GM12878 (cell line): ENCODE data around the gene PCBP4. TPM values are rescaled to one million over a fixed set of nuclear protein-coding genes. Genes with fewer than 3 reads are reported as not detected.
A peak's percentile ranks its signal among the peaks of the same experiment; 100 is the strongest.

ENCODE experiments used
- BACH1 ChIP-seq: fragments of 450-650 bp; IDR thresholded peaks from 2 replicates; pipeline ENCODE4 v1.6.1; 2017; ENCODE audit warnings: mild to moderate bottlenecking, borderline replicate concordance
- BHLHE40 ChIP-seq, 2 experiments: fragments of 450-650 bp in 1 of 2; IDR thresholded peaks; 2 replicates each; pipeline ENCODE4 v1.6.1; 2011 to 2017; ENCODE audit warnings: low read depth in 2 of 2, borderline replicate concordance in 1 of 2, improper control_type of control experiment in 1 of 2, low read length in 1 of 2, mild to moderate bottlenecking in 1 of 2
- CHD2 ChIP-seq: IDR thresholded peaks from 2 replicates; pipeline ENCODE4 v1.6.1; 2011; ENCODE audit warnings: low read depth, low read length, improper control_type of control experiment, borderline replicate concordance
- EED ChIP-seq: sonication (generic); IDR thresholded peaks from 2 replicates; pipeline ENCODE4 v1.6.1; 2016; ENCODE audit warnings: antibody characterized with exemption, low read depth
- EP300 ChIP-seq, 2 experiments: fragments of 150-350 bp in 1 of 2; IDR thresholded peaks; 2 replicates each; pipeline ENCODE4 v1.6.1; 2011 to 2012; ENCODE audit warnings: low read depth in 2 of 2, low read length in 2 of 2, borderline replicate concordance in 1 of 2, improper control_type of control experiment in 1 of 2, inconsistent platforms in 1 of 2; ENCODE audit not compliant: control insufficient read depth in 1 of 2
- IKZF2 ChIP-seq, 2 experiments: fragments of 450-650 bp; IDR thresholded peaks; 2 replicates each; pipeline ENCODE4 v1.6.1; 2017; ENCODE audit warnings: mild to moderate bottlenecking in 2 of 2, moderate library complexity in 2 of 2
- KAT2A ChIP-seq: conservative IDR thresholded peaks from 2 replicates; pipeline ENCODE4 v1.6.1; 2011; ENCODE audit warnings: low read depth, low read length; ENCODE audit not compliant: control insufficient read depth
- NFYB ChIP-seq: IDR thresholded peaks from 2 replicates; pipeline ENCODE4 v1.6.1; 2011; ENCODE audit warnings: low read depth, mild to moderate bottlenecking, low read length, improper control_type of control experiment, moderate library complexity; ENCODE audit not compliant: insufficient read depth
- NR2F1 ChIP-seq: fragments of 450-650 bp; conservative IDR thresholded peaks from 2 replicates; pipeline ENCODE4 v1.6.1; 2017; ENCODE audit warnings: mild to moderate bottlenecking
- POU2F2 ChIP-seq: IDR thresholded peaks from 3 replicates; pipeline ENCODE4 v1.6.1; 2011; ENCODE audit warnings: low read depth, mild to moderate bottlenecking, low read length, borderline replicate concordance
- RB1 ChIP-seq: fragments of 450-650 bp; formaldehyde crosslinking; IDR thresholded peaks from 2 replicates; pipeline ENCODE4 v1.6.1; 2017; ENCODE audit warnings: mild to moderate bottlenecking, borderline replicate concordance
- RCOR1 ChIP-seq: conservative IDR thresholded peaks from 2 replicates; pipeline ENCODE4 v1.6.1; 2012; ENCODE audit warnings: low read depth, low read length, improper control_type of control experiment
- SMAD5 ChIP-seq: IDR thresholded peaks from 2 replicates; pipeline ENCODE4 v1.6.1; 2016; ENCODE audit warnings: antibody characterized with exemption, low read depth
- TBL1XR1 ChIP-seq: IDR thresholded peaks from 2 replicates; pipeline ENCODE4 v1.6.1; 2012; ENCODE audit warnings: low read depth, low read length, improper control_type of control experiment
- polyA plus RNA-seq, 11 experiments: library from polyadenylated mRNA; depleted of rRNA in 4 of 11; unstranded in 6 of 11; stranded (reverse) in 5 of 11; fragments of >200 nt; fragmentation: Nextera tagmentation in 4 of 11; fragmentation: Illumina TruSeq in 1 of 11; extraction: Ambion mirVana in 4 of 11; extraction: Trizol in 1 of 11; gene quantifications; 1 replicate in 1 of 11; 2 replicates in 10 of 11; pipeline versions ENCODE4 v1.2.1 to v1.2.3, GENCODE V29; 2011 to 2016; ENCODE audit warnings: inconsistent platforms in 2 of 11, missing spikeins in 2 of 11, low read depth in 1 of 11
- total RNA-seq, 4 experiments: library from RNA; depleted of rRNA in 3 of 4; stranded (reverse); fragments of >200 nt in 3 of 4; fragmentation: Illumina TruSeq in 1 of 4; extraction: Trizol in 1 of 4; gene quantifications; 2 replicates each; pipeline versions ENCODE4 v1.2.1 to v1.2.3, GENCODE V29; 2013 to 2021
- TF ChIP-seq, protein P1 (sequence below): fragments of 450-650 bp; IDR thresholded peaks from 2 replicates; pipeline ENCODE4 v1.6.1; 2017; ENCODE audit warnings: borderline replicate concordance
- TF ChIP-seq, protein P2 (sequence below): IDR thresholded peaks from 2 replicates; pipeline ENCODE4 v1.6.1; 2011; ENCODE audit warnings: low read depth, mild to moderate bottlenecking, low read length, moderate library complexity, borderline replicate concordance; ENCODE audit errors: extremely low read depth
- TF ChIP-seq, protein P3 (sequence below): IDR thresholded peaks from 2 replicates; pipeline ENCODE4 v1.6.1; 2012; ENCODE audit warnings: mild to moderate bottlenecking, low read depth, low read length
- TF ChIP-seq, protein P4 (sequence below): IDR thresholded peaks from 2 replicates; pipeline ENCODE4 v1.6.1; 2011; ENCODE audit warnings: mild to moderate bottlenecking, low read depth, low read length, moderate library complexity; ENCODE audit not compliant: insufficient replicate concordance
- TF ChIP-seq, protein P5 (sequence below): IDR thresholded peaks from 2 replicates; pipeline ENCODE4 v1.6.1; 2012; ENCODE audit warnings: low read depth, low read length, improper control_type of control experiment

Gene PCBP4
- total and polyA plus RNA-seq, 10 of the 15 experiments (the other 5 are each of a cell fraction or from before 2014, with no cell fraction given), result 0.05 to 14.5 (median 4.2) TPM

DNA sequence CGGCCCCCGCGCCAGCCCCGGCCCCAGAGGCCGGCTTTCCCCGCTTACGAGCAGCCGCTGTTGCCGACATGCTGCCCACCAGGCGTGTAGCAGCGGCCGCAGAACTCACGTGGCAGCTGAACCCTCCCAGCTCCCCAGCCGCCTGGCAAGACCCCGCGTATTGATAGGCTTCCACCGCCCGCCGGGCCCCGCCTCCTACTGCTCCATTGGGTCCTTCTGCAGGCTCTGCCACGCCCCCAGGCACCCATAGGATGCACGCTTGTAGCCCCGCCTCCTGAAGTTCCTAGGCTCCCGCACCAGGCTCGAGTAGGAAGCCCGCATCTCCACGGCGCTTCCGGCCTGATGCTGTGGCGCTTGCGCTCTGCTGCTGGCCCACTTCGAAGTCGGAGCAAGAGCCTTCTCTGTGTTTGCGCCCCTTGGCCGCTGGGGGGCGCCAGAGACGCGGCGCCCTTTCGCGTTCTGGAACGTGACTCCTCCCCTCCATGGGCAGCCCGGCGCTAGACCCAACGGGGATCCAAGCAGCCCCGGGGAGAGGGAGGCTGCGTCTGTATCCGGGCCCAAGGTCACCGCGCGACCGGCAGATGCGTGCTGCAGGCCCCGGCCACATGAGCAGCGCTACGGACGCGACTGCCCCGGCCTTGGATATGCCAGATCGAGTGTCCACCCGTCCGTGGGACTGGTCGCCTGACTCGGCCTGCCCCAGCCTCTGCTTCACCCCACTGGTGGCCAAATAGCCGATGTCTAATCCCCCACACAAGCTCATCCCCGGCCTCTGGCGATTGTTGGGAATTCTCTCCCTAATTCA, 25.3 kb downstream of the PCBP4 start, which contains the start of the genes PARP3 and RRP9 (continued):
- TF ChIP-seq POU2F2 (no peak; the same call in 2 of the 3 replicates), BHLHE40 (IDR thresholded peaks at IDR 0.05; ENCODE audit: borderline replicate concordance in 1 of 2, low read depth in 2 of 2, low read length in 1 of 2) (peak; percentile 88 to 94), RB1 (peak; percentile 80; the same call in 1 of the 2 replicates), TBL1XR1 (no peak; the same call in 1 of the 2 replicates), SMAD5 (no peak), IKZF2 (IDR thresholded peaks at IDR 0.05) (no peak; a peak in 1 of 4 replicates), KAT2A (no peak), RCOR1 (0 out of 2 replicates have a peak, but pooled peaks have one; percentile 61), CHD2 (peak; percentile 91), NR2F1 (peak; percentile 83), EED (no peak; the same call in 1 of the 2 replicates), BACH1 (peak; percentile 76), EP300 (IDR thresholded peaks at IDR 0.05; ENCODE audit: borderline replicate concordance in 1 of 2, control insufficient read depth in 1 of 2, low read depth in 2 of 2, low read length in 2 of 2) (peak in 1 of 2 experiments; percentile 38; a peak in 1 of 4 replicates), NFYB (peak; percentile 96)
- TF ChIP-seq, protein P1, sequence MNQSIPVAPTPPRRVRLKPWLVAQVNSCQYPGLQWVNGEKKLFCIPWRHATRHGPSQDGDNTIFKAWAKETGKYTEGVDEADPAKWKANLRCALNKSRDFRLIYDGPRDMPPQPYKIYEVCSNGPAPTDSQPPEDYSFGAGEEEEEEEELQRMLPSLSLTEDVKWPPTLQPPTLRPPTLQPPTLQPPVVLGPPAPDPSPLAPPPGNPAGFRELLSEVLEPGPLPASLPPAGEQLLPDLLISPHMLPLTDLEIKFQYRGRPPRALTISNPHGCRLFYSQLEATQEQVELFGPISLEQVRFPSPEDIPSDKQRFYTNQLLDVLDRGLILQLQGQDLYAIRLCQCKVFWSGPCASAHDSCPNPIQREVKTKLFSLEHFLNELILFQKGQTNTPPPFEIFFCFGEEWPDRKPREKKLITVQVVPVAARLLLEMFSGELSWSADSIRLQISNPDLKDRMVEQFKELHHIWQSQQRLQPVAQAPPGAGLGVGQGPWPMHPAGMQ, result no peak
- TF ChIP-seq, protein P2, sequence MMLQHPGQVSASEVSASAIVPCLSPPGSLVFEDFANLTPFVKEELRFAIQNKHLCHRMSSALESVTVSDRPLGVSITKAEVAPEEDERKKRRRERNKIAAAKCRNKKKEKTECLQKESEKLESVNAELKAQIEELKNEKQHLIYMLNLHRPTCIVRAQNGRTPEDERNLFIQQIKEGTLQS, result no peak
- TF ChIP-seq, protein P3, sequence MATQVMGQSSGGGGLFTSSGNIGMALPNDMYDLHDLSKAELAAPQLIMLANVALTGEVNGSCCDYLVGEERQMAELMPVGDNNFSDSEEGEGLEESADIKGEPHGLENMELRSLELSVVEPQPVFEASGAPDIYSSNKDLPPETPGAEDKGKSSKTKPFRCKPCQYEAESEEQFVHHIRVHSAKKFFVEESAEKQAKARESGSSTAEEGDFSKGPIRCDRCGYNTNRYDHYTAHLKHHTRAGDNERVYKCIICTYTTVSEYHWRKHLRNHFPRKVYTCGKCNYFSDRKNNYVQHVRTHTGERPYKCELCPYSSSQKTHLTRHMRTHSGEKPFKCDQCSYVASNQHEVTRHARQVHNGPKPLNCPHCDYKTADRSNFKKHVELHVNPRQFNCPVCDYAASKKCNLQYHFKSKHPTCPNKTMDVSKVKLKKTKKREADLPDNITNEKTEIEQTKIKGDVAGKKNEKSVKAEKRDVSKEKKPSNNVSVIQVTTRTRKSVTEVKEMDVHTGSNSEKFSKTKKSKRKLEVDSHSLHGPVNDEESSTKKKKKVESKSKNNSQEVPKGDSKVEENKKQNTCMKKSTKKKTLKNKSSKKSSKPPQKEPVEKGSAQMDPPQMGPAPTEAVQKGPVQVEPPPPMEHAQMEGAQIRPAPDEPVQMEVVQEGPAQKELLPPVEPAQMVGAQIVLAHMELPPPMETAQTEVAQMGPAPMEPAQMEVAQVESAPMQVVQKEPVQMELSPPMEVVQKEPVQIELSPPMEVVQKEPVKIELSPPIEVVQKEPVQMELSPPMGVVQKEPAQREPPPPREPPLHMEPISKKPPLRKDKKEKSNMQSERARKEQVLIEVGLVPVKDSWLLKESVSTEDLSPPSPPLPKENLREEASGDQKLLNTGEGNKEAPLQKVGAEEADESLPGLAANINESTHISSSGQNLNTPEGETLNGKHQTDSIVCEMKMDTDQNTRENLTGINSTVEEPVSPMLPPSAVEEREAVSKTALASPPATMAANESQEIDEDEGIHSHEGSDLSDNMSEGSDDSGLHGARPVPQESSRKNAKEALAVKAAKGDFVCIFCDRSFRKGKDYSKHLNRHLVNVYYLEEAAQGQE, result 0 out of 2 replicates have a peak, but pooled peaks have one; percentile 5
- TF ChIP-seq, protein P4, sequence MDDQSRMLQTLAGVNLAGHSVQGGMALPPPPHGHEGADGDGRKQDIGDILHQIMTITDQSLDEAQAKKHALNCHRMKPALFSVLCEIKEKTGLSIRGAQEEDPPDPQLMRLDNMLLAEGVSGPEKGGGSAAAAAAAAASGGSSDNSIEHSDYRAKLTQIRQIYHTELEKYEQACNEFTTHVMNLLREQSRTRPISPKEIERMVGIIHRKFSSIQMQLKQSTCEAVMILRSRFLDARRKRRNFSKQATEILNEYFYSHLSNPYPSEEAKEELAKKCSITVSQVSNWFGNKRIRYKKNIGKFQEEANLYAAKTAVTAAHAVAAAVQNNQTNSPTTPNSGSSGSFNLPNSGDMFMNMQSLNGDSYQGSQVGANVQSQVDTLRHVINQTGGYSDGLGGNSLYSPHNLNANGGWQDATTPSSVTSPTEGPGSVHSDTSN, result peak; percentile 27
- TF ChIP-seq, protein P5, sequence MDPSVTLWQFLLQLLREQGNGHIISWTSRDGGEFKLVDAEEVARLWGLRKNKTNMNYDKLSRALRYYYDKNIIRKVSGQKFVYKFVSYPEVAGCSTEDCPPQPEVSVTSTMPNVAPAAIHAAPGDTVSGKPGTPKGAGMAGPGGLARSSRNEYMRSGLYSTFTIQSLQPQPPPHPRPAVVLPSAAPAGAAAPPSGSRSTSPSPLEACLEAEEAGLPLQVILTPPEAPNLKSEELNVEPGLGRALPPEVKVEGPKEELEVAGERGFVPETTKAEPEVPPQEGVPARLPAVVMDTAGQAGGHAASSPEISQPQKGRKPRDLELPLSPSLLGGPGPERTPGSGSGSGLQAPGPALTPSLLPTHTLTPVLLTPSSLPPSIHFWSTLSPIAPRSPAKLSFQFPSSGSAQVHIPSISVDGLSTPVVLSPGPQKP, result peak; percentile 83
